Liver (tissue), 9 donors: Measurements from ENCODE around the gene STAT5B. TPM values are rescaled to one million over a fixed set of nuclear protein-coding genes. Genes with fewer than 3 reads are reported as not detected.

Source experiments
- DNase-seq: peaks from one replicate; pipeline ENCODE4 v3.0.0-alpha.2; 2017; ENCODE audit warnings: low spot score
- H3K27ac ChIP-seq, 2 donors: one replicate each; pipeline ENCODE4 v1.7.0; 2013; ENCODE audit warnings: inconsistent platforms in 2 of 2, low read length in 2 of 2, control low read depth in 1 of 2, low read depth in 1 of 2, mild to moderate bottlenecking in 1 of 2
- H3K27me3 ChIP-seq, 4 donors: one replicate each; pipeline versions ENCODE4 v1.6.1 to v1.7.0; 2013; ENCODE audit warnings: low read length in 3 of 4, inconsistent platforms in 1 of 4, mild to moderate bottlenecking in 1 of 4, moderate library complexity in 1 of 4; ENCODE audit not compliant: control insufficient read depth in 4 of 4, insufficient read depth in 4 of 4
- H3K36me3 ChIP-seq, 4 donors: one replicate each; pipeline versions ENCODE4 v1.6.1 to v1.7.0; 2013; ENCODE audit warnings: low read length in 3 of 4, mild to moderate bottlenecking in 3 of 4, low read depth in 1 of 4, moderate library complexity in 1 of 4; ENCODE audit not compliant: control insufficient read depth in 4 of 4, insufficient read depth in 3 of 4
- H3K4me1 ChIP-seq, 4 donors: one replicate each; pipeline versions ENCODE4 v1.6.1 to v1.7.0; 2013; ENCODE audit warnings: low read length in 3 of 4, mild to moderate bottlenecking in 3 of 4, moderate library complexity in 1 of 4; ENCODE audit not compliant: control insufficient read depth in 4 of 4, insufficient read depth in 4 of 4
- H3K4me3 ChIP-seq, 3 donors: one replicate each; pipeline versions ENCODE4 v1.6.1 to v1.7.0; 2013; ENCODE audit warnings: low read length in 3 of 3, control low read depth in 1 of 3, low read depth in 1 of 3, mild to moderate bottlenecking in 1 of 3
- H3K9ac ChIP-seq, 2 donors: one replicate each; pipeline ENCODE4 v1.7.0; 2013; ENCODE audit warnings: low read length in 2 of 2, mild to moderate bottlenecking in 2 of 2, moderate library complexity in 2 of 2, control low read depth in 1 of 2, low read depth in 1 of 2
- H3K9me3 ChIP-seq, 4 donors: one replicate each; pipeline versions ENCODE4 v1.6.1 to v1.7.0; 2013; ENCODE audit warnings: low read length in 3 of 4; ENCODE audit not compliant: control insufficient read depth in 4 of 4
- EGR1 ChIP-seq, 2 donors: IDR thresholded peaks; 2 replicates each; pipeline ENCODE4 v1.6.1; 2016 to 2018; ENCODE audit warnings: antibody characterized with exemption in 2 of 2, low read depth in 2 of 2
- FOXA1 ChIP-seq: IDR thresholded peaks from 2 replicates; pipeline ENCODE4 v1.6.1; 2016; ENCODE audit warnings: antibody characterized with exemption
- FOXA2 ChIP-seq: IDR thresholded peaks from 2 replicates; pipeline ENCODE4 v1.6.1; 2016; ENCODE audit warnings: antibody characterized with exemption
- GABPA ChIP-seq, 2 donors: IDR thresholded peaks in 1 of 2; conservative IDR thresholded peaks in 1 of 2; 2 replicates each; pipeline ENCODE4 v1.6.1; 2016; ENCODE audit warnings: antibody characterized with exemption in 2 of 2, mild to moderate bottlenecking in 1 of 2, moderate library complexity in 1 of 2
- HNF4A ChIP-seq, 2 donors: conservative IDR thresholded peaks; 2 replicates each; pipeline ENCODE4 v1.6.1; 2016; ENCODE audit warnings: antibody characterized with exemption in 2 of 2, mild to moderate bottlenecking in 2 of 2
- HNF4G ChIP-seq: IDR thresholded peaks from 2 replicates; pipeline ENCODE4 v1.6.1; 2016; ENCODE audit warnings: antibody characterized with exemption
- JUND ChIP-seq, 2 donors: IDR thresholded peaks; 2 replicates each; pipeline ENCODE4 v1.6.1; 2016; ENCODE audit warnings: antibody characterized with exemption in 2 of 2
- MAX ChIP-seq: IDR thresholded peaks from 2 replicates; pipeline ENCODE4 v1.6.1; 2016; ENCODE audit warnings: antibody characterized with exemption
- NR2F2 ChIP-seq: IDR thresholded peaks from 2 replicates; pipeline ENCODE4 v1.6.1; 2016; ENCODE audit warnings: antibody characterized with exemption
- RAD21 ChIP-seq, 2 donors: IDR thresholded peaks; 2 replicates each; pipeline ENCODE4 v1.6.1; 2016; ENCODE audit warnings: antibody characterized with exemption in 2 of 2, mild to moderate bottlenecking in 2 of 2
- RXRA ChIP-seq, 2 donors: IDR thresholded peaks; 2 replicates each; pipeline ENCODE4 v1.6.1; 2017 to 2018; ENCODE audit warnings: antibody characterized with exemption in 2 of 2, mild to moderate bottlenecking in 1 of 2
- SP1 ChIP-seq: IDR thresholded peaks from 2 replicates; pipeline ENCODE4 v1.6.1; 2018; ENCODE audit warnings: antibody characterized with exemption, mild to moderate bottlenecking
- TAF1 ChIP-seq: conservative IDR thresholded peaks from 2 replicates; pipeline ENCODE4 v1.6.1; 2016; ENCODE audit warnings: antibody characterized with exemption, mild to moderate bottlenecking
- YY1 ChIP-seq: IDR thresholded peaks from 2 replicates; pipeline ENCODE4 v1.6.1; 2016; ENCODE audit warnings: antibody characterized with exemption, mild to moderate bottlenecking
- WGBS: extraction: QIAGEN DNeasy Blood & Tissue Kit; methylation state at CpG from one replicate; pipeline ENCODE4 v1.1.7; 2013; 5-methylcytosine and 5-hydroxymethylcytosine counted together
- polyA plus RNA-seq, 2 donors: library from polyadenylated mRNA; stranded (reverse) in 1 of 2; unstranded in 1 of 2; fragments of 200-250 nt in 1 of 2; fragments of >200 nt in 1 of 2; fragmentation: Nextera tagmentation in 1 of 2; extraction: Ambion mirVana in 1 of 2; gene quantifications; one replicate each; pipeline versions ENCODE4 v1.2.1 to v1.2.3, GENCODE V29; 2013 to 2015
- total RNA-seq, 2 donors: library from RNA; depleted of rRNA; stranded (reverse); fragments of >200 nt; gene quantifications; one replicate each; pipeline ENCODE4 v1.2.3, GENCODE V29; 2014
- TF ChIP-seq, protein P1 (sequence below): IDR thresholded peaks from 2 replicates; pipeline ENCODE4 v1.6.1; 2016; ENCODE audit warnings: antibody characterized with exemption
- TF ChIP-seq, protein P2 (sequence below): fragments of 150-350 bp; IDR thresholded peaks from 2 replicates; pipeline ENCODE4 v1.5.1; 2017; ENCODE audit warnings: improper control_type of control experiment, low read depth, low read length; ENCODE audit not compliant: missing input control
- TF ChIP-seq, protein P3 (sequence below): IDR thresholded peaks from 2 replicates; pipeline ENCODE4 v1.6.1; 2016; ENCODE audit warnings: antibody characterized with exemption, mild to moderate bottlenecking
- donor health status: healthy.
- donor health status: healthy.
- donor health status: healthy.
- donor health status: healthy.
- donor health status: healthy.

Gene STAT5B
- total and polyA plus RNA-seq, 4 donors = 6.7 to 33.9 (median 21.6) TPM

DNA sequence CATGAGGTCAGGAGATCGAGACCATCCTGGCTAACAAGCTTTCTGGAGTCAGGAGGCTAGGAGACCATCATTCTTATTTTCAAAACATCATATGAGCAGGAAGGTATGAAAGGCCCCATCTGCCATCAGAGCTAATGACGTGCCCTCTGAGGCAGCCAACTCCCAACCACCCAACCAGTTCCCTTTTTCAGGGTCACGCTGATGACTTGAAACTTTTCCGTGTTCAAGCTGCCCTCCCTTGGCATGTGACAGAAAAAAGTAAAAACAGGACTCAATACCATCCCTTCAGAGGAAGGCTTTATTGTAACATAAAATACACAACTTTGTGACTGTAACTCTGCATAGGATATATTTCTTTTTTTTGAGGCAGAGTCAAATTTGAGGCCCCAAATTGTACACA, 77.3 kb downstream of the STAT5B start:
- DNase-seq = no peak
- no peak for TF ChIP-seq FOXA2
- no peak for TF ChIP-seq MAX
- no peak for TF ChIP-seq HNF4G
- TF ChIP-seq SP1 = no peak
- no peak for TF ChIP-seq FOXA1
- no peak for TF ChIP-seq RXRA (IDR thresholded peaks at IDR 0.05)
- TF ChIP-seq NR2F2 = no peak
- TF ChIP-seq TAF1 = no peak
- no peak for TF ChIP-seq GABPA (IDR thresholded peaks at IDR 0.05 in 1 of 2, conservative IDR thresholded peaks at IDR 0.05 in 1 of 2)
- no peak for TF ChIP-seq HNF4A (conservative IDR thresholded peaks at IDR 0.05)
- TF ChIP-seq EGR1 (IDR thresholded peaks at IDR 0.05; ENCODE audit: low read depth in 2 of 2) = no peak
- no peak overlapping the region for H3K27ac ChIP-seq
- H3K4me3 ChIP-seq = no peak overlapping the region
- H3K4me1 ChIP-seq = peaks cover 10 to 16% (median 13%) of the 10 kb centered on the region in 4 donors
- peaks cover 0 to 11% (median 1%) of the 10 kb centered on the region in 4 donors for H3K36me3 ChIP-seq
- H3K27me3 ChIP-seq = no peaks in the 10 kb centered on the region
- WGBS = 93% methylated on average over 4 of the region's 4 CpGs
- H3K9ac ChIP-seq = no peak overlapping the region
- H3K9me3 ChIP-seq = no peaks in the 10 kb centered on the region

DNA sequence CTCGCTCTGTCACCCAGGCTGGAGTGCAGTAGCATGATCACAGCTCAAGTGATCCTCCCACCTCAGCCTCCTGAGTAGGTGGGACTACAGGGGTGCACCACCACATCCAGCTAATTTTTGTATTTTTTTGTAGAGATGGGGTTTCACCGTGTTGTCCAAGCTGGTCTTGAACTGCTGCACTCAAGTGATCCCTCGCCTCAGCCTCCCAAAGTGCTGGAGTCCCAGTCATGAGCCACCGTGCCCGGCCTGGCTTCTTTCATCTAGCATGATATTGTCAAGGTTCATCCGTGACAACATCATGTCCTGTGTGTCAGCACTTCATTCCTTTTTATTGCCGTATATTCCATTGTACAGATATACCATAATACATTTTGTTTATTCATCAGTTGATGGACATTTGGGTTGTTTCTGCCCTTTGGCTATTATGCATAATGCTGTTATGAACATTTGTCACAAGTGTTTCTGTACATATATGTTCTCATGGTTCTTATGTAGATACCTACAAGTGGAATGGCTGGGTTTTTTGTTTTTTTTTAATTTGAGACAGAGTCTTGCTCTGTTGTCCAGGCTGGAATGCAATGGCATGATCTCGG, 78.5 kb downstream of the STAT5B start:
- DNase-seq = no peak
- peaks cover 14 to 27% (median 19%) of the 10 kb centered on the region in 4 donors for H3K4me1 ChIP-seq
- TF ChIP-seq, protein P1, sequence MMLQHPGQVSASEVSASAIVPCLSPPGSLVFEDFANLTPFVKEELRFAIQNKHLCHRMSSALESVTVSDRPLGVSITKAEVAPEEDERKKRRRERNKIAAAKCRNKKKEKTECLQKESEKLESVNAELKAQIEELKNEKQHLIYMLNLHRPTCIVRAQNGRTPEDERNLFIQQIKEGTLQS = no peak
- TF ChIP-seq TAF1 = no peak
- no peak for TF ChIP-seq HNF4G
- no peak for TF ChIP-seq SP1
- no peak for TF ChIP-seq MAX
- no peak for TF ChIP-seq YY1
- no peaks in the 10 kb centered on the region for H3K9me3 ChIP-seq
- H3K27ac ChIP-seq = no peak overlapping the region
- WGBS = 96% methylated on average over 8 of the region's 8 CpGs
- no peak overlapping the region for H3K4me3 ChIP-seq
- no peak overlapping the region for H3K9ac ChIP-seq
- H3K36me3 ChIP-seq = peaks cover 0 to 6% (median 0%) of the 10 kb centered on the region in 4 donors
- H3K27me3 ChIP-seq = no peaks in the 10 kb centered on the region

GRCh38 chr17:42193969-42194899, 82.0 kb downstream of the STAT5B start, which contains the start of gene GHDC:
Gene GHDC, minus strand, starts transcription at chr17:42194494. Its CDS starts 913 bp downstream, at chr17:42193581.
- DNase-seq = peak; percentile 86
- Histone ChIP-seq H3K9ac (peak within 1 kb of the TSS; percentile 15 to 78), H3K27me3 (no peaks in the 10 kb centered on the region), H3K4me1 (peaks cover 4 to 12% (median 6%) of the 10 kb centered on the region in 4 donors), H3K27ac (peak within 1 kb of the TSS; percentile 67 to 70), H3K4me3 (peak within 1 kb of the TSS; percentile 59 to 91 (median 88)), H3K9me3 (no peaks in the 10 kb centered on the region), H3K36me3 (no peaks in the 10 kb centered on the region)
- 27% methylated on average over 24 of the region's 24 CpGs for WGBS
- TF ChIP-seq FOXA2 (no peak), NR2F2 (peak; percentile 63), RXRA (IDR thresholded peaks at IDR 0.05) (peak; percentile 34 to 43), HNF4A (conservative IDR thresholded peaks at IDR 0.05) (no peak), EGR1 (IDR thresholded peaks at IDR 0.05; ENCODE audit: low read depth in 2 of 2) (peak in 1 of 2 donors; percentile 73), HNF4G (no peak), MAX (peak; percentile 100), JUND (IDR thresholded peaks at IDR 0.05) (no peak), RAD21 (IDR thresholded peaks at IDR 0.05) (peak; percentile 23 to 57), YY1 (peak; percentile 21), GABPA (IDR thresholded peaks at IDR 0.05 in 1 of 2, conservative IDR thresholded peaks at IDR 0.05 in 1 of 2) (peak in 1 of 2 donors; percentile 89), TAF1 (no peak), SP1 (peak; percentile 84)
- TF ChIP-seq, protein P2, sequence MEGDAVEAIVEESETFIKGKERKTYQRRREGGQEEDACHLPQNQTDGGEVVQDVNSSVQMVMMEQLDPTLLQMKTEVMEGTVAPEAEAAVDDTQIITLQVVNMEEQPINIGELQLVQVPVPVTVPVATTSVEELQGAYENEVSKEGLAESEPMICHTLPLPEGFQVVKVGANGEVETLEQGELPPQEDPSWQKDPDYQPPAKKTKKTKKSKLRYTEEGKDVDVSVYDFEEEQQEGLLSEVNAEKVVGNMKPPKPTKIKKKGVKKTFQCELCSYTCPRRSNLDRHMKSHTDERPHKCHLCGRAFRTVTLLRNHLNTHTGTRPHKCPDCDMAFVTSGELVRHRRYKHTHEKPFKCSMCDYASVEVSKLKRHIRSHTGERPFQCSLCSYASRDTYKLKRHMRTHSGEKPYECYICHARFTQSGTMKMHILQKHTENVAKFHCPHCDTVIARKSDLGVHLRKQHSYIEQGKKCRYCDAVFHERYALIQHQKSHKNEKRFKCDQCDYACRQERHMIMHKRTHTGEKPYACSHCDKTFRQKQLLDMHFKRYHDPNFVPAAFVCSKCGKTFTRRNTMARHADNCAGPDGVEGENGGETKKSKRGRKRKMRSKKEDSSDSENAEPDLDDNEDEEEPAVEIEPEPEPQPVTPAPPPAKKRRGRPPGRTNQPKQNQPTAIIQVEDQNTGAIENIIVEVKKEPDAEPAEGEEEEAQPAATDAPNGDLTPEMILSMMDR = no peak
- TF ChIP-seq, protein P3, sequence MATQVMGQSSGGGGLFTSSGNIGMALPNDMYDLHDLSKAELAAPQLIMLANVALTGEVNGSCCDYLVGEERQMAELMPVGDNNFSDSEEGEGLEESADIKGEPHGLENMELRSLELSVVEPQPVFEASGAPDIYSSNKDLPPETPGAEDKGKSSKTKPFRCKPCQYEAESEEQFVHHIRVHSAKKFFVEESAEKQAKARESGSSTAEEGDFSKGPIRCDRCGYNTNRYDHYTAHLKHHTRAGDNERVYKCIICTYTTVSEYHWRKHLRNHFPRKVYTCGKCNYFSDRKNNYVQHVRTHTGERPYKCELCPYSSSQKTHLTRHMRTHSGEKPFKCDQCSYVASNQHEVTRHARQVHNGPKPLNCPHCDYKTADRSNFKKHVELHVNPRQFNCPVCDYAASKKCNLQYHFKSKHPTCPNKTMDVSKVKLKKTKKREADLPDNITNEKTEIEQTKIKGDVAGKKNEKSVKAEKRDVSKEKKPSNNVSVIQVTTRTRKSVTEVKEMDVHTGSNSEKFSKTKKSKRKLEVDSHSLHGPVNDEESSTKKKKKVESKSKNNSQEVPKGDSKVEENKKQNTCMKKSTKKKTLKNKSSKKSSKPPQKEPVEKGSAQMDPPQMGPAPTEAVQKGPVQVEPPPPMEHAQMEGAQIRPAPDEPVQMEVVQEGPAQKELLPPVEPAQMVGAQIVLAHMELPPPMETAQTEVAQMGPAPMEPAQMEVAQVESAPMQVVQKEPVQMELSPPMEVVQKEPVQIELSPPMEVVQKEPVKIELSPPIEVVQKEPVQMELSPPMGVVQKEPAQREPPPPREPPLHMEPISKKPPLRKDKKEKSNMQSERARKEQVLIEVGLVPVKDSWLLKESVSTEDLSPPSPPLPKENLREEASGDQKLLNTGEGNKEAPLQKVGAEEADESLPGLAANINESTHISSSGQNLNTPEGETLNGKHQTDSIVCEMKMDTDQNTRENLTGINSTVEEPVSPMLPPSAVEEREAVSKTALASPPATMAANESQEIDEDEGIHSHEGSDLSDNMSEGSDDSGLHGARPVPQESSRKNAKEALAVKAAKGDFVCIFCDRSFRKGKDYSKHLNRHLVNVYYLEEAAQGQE = no peak
- TF ChIP-seq, protein P1 = no peak
